ENCODE results near the gene CHST11. TPM values are rescaled to one million over a fixed set of nuclear protein-coding genes. Genes with fewer than 3 reads are reported as not detected.

Gene CHST11
- polyA plus RNA-seq, 1 donor (not counting 4 experiments of a cell fraction or from before 2014, with no cell fraction given) = 11.9 TPM

DNA sequence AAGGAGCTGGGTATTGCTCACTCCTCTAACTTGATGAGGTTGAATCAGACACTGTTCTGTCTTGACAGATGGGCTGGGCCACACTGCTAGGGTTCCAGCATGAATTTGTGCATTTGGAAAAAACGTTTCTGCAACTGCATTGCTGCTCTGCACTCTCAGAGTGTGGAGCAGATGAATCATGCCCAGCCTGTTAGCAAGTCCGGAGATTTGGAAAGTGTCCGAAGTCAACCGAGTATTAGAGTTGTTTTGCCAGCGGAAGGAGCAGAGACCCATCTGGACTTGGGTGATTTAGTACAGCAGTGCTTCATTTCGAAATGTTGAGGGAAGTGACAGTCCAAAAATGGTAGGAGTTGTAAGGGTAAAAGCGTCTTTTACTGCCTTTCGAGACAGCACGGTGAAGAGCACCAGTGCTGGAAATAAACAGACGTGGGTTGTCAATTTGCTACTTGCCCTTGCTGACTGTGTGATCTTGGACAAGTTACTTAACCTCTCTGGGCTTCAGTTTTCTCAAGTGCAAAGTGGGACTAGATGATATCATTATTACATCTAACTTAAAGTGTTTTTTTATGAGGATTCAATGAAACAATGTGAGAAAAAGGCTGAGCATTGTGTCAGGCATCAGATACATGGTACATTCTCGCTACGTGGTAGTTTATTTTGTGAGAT, 139.5 kb downstream of the CHST11 start:
- H4K20me1 ChIP-seq (ENCODE audit: control insufficient read depth, extremely low read depth, insufficient read depth, low read length) = no peaks in the 10 kb centered on the region
- H3K9me3 ChIP-seq (ENCODE audit: control insufficient read depth, low read depth, low read length) = no peaks in the 10 kb centered on the region
- H3K27ac ChIP-seq (ENCODE audit: control insufficient read depth, insufficient read depth, low read length) = no peak overlapping the region
- no peaks in the 10 kb centered on the region for H3K27me3 ChIP-seq (ENCODE audit: control insufficient read depth, extremely low read depth, insufficient read depth, low read length)
- H3K36me3 ChIP-seq (ENCODE audit: control insufficient read depth in 2 of 2, extremely low read depth in 1 of 2, insufficient read depth in 2 of 2, low read length in 2 of 2) = no peaks in the 10 kb centered on the region
- H2AFZ ChIP-seq (ENCODE audit: control insufficient read depth, low read length) = no peak overlapping the region
- H3K4me2 ChIP-seq (ENCODE audit: control insufficient read depth, extremely low read depth, insufficient read depth, low read depth, low read length) = peak overlapping the region; percentile 7
- H3K4me1 ChIP-seq (ENCODE audit: control insufficient read depth, extremely low read depth, insufficient read depth, low read length) = peaks cover 35% of the 10 kb centered on the region
- dilution Hi-C loops (cut with MboI; ENCODE audit: extremely low pct_ligation_motif_present, low sequenced_read_pairs) = no loop called here
- H3K9ac ChIP-seq (ENCODE audit: control insufficient read depth, extremely low read depth, insufficient read depth, low read length) = no peak overlapping the region
- no peak overlapping the region for H3K4me3 ChIP-seq (ENCODE audit: control insufficient read depth in 2 of 3, extremely low read depth in 1 of 3, insufficient read depth in 2 of 3, low read depth in 1 of 3, low read length in 3 of 3)
- no peak for TF ChIP-seq EZH2 (IDR thresholded peaks at IDR 0.05; ENCODE audit: low read length)
- no peak for TF ChIP-seq CTCF (optimal IDR thresholded peaks at IDR 0.05 in 1 of 3, IDR thresholded peaks at IDR 0.05 in 1 of 3, conservative IDR thresholded peaks at IDR 0.05 in 1 of 3; ENCODE audit: extremely low read depth in 1 of 3, insufficient read depth in 2 of 3, low read length in 3 of 3)
- FAIRE-seq (no peak), DNase-seq (ENCODE audit: low read depth, low spot score) (no peak)
- peaks cover 16% of the 10 kb centered on the region for H3K79me2 ChIP-seq (ENCODE audit: control insufficient read depth, insufficient read depth, low read length)
- no peaks in the 10 kb centered on the region for H3K9me1 ChIP-seq (ENCODE audit: control insufficient read depth, extremely low read depth, insufficient read depth, low read length)

DNA sequence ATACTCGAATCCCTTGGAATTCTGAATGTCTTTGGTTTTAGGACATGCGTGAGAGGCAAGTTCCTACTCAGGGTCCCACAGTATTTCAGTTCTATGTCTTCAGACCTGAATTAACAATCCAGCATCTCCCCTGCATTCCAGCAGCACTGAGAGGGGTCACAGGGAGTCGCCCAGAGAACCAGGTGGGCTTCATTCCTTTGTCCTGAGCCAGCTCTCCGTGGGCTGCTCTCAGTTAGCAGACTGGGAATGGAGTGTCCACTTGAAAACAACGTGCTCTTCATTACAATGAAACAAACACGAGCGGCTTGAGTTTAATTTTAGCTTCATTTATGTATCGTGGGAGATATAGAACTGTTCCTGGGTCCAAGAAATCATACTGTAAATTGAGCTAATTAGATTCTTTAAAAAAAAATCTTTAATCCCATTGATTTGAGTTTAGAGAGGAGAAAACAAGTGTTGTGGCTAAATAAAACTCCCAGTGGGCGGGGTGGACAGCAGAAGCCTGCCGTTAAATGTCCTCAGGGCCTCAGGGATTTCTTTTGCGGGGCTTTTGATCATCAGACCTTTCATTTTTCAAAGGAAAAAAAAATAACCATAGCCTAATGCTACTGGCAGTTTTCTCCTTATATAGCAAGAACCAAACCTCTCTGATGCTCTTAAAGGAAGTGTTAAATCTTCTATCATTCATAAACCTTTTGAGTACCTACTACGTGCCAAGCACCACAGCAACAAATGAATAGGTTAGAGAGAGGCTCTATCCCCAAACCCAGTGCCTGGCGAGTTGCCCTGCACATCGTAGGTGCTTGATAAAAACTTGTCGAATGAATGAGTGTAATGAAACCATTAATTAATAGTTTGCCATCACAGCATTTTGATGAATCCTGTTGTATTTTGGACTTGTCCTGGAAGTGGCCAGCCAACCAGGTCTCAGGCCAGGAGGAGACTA, 140.4 kb downstream of the CHST11 start:
- DNase-seq (ENCODE audit: low read depth, low spot score) (no peak), FAIRE-seq (no peak)
- TF ChIP-seq CTCF (optimal IDR thresholded peaks at IDR 0.05 in 1 of 3, IDR thresholded peaks at IDR 0.05 in 1 of 3, conservative IDR thresholded peaks at IDR 0.05 in 1 of 3; ENCODE audit: extremely low read depth in 1 of 3, insufficient read depth in 2 of 3, low read length in 3 of 3) = no peak
- TF ChIP-seq EZH2 (IDR thresholded peaks at IDR 0.05; ENCODE audit: low read length) = no peak
- Histone ChIP-seq H2AFZ (ENCODE audit: control insufficient read depth, low read length) (no peak overlapping the region), H3K9me3 (ENCODE audit: control insufficient read depth, low read depth, low read length) (no peaks in the 10 kb centered on the region), H3K4me1 (ENCODE audit: control insufficient read depth, extremely low read depth, insufficient read depth, low read length) (peaks cover 27% of the 10 kb centered on the region), H3K79me2 (ENCODE audit: control insufficient read depth, insufficient read depth, low read length) (peaks cover 14% of the 10 kb centered on the region), H3K4me2 (ENCODE audit: control insufficient read depth, extremely low read depth, insufficient read depth, low read depth, low read length) (peak overlapping the region; percentile 7), H3K9ac (ENCODE audit: control insufficient read depth, extremely low read depth, insufficient read depth, low read length) (no peak overlapping the region), H3K27me3 (ENCODE audit: control insufficient read depth, extremely low read depth, insufficient read depth, low read length) (no peaks in the 10 kb centered on the region), H3K9me1 (ENCODE audit: control insufficient read depth, extremely low read depth, insufficient read depth, low read length) (no peaks in the 10 kb centered on the region), H4K20me1 (ENCODE audit: control insufficient read depth, extremely low read depth, insufficient read depth, low read length) (no peaks in the 10 kb centered on the region), H3K4me3 (ENCODE audit: control insufficient read depth in 2 of 3, extremely low read depth in 1 of 3, insufficient read depth in 2 of 3, low read depth in 1 of 3, low read length in 3 of 3) (no peak overlapping the region), H3K36me3 (ENCODE audit: control insufficient read depth in 2 of 2, extremely low read depth in 1 of 2, insufficient read depth in 2 of 2, low read length in 2 of 2) (no peaks in the 10 kb centered on the region), H3K27ac (ENCODE audit: control insufficient read depth, insufficient read depth, low read length) (no peak overlapping the region)
- dilution Hi-C loops (cut with MboI; ENCODE audit: extremely low pct_ligation_motif_present, low sequenced_read_pairs) = no loop called here
